ENCODE measurements around the gene CFAP77. TPM values are rescaled to one million over a fixed set of nuclear protein-coding genes. Genes with fewer than 3 reads are reported as not detected.

CFAP77 gene
- total and polyA plus RNA-seq, 7 donors: not detected

DNA sequence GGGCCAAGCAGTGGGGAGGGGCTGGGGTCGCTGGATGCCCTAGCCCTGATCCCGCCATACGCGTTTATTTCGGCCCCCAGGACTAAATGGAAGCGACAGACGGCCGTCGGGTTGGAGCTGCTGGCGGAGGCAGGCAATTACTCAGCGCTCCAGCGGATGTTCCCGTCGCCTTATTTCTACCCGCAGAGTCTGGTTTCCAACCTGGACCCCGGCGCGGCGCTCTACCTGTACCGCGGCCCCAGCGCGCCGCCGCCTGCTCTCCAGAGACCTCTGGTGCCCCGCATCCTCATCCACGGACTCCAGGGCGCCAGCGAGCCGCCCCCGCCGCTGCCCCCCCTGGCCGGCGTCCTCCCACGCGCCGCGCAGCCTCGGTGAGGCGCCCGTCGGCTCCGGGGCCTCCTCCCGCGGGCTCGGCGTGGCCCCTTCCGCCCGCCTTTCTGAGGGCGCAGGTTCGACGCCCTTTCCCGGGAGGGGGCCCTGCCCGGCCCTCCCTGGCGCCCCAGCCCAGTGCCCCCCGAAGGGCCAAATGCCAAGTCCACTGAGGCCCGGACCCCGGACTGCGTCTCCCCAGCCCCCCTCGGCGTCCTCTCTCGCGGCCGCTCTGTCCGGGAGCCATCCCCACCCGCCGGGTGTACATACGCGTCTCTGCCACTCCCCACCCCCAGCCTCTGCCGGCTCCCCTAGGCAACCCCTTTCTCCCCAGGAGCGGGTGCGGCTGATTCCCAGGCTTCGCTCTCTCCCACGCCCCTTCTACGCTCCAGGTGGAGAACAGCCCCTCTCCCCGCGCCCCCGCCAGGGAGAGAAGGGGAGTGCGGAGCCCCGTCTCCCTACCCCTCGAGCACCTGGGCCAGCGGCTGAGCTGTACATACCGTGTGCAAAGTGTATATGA lies 179.4 kb downstream of the CFAP77 start:
- intact Hi-C loops (cut with DNase I): no loop called here
- Histone ChIP-seq H3K27me3 (ENCODE audit: insufficient read depth in 3 of 3, low read length in 2 of 3) (peaks cover 0 to 91% (median 45%) of the 10 kb centered on the region in 3 donors), H3K9me3 (no peaks in the 10 kb centered on the region)

DNA sequence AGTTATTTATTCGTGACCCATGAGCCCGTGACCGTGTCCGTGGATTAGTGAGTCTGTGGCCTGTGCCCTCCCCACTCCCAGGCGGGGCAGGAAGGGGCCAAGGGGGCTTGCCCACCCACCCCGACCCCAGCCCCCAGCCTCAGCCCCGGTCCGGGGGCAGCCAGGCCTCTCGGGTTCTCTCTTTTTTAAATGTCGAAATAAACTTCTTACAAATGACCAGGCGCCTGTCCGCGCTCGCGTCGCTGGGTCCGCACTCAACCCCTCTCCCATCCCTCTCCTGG lies 180.0 kb downstream of the CFAP77 start:
- WGBS, 3 donors: 1 to 2% (median 2%) methylated on average over 17 of the region's 17 CpGs
- ATAC-seq: no peak
- H3K27me3 ChIP-seq (ENCODE audit: insufficient read depth in 3 of 3, low read length in 2 of 3): peaks cover 0 to 85% (median 39%) of the 10 kb centered on the region in 3 donors
- no peak for DNase-seq
- TF ChIP-seq, protein P1, sequence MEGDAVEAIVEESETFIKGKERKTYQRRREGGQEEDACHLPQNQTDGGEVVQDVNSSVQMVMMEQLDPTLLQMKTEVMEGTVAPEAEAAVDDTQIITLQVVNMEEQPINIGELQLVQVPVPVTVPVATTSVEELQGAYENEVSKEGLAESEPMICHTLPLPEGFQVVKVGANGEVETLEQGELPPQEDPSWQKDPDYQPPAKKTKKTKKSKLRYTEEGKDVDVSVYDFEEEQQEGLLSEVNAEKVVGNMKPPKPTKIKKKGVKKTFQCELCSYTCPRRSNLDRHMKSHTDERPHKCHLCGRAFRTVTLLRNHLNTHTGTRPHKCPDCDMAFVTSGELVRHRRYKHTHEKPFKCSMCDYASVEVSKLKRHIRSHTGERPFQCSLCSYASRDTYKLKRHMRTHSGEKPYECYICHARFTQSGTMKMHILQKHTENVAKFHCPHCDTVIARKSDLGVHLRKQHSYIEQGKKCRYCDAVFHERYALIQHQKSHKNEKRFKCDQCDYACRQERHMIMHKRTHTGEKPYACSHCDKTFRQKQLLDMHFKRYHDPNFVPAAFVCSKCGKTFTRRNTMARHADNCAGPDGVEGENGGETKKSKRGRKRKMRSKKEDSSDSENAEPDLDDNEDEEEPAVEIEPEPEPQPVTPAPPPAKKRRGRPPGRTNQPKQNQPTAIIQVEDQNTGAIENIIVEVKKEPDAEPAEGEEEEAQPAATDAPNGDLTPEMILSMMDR (IDR thresholded peaks at IDR 0.05): no peak
- H3K4me3 ChIP-seq: no peak overlapping the region
- no peak overlapping the region for H3K27ac ChIP-seq
- H3K36me3 ChIP-seq (ENCODE audit: insufficient read depth in 1 of 2, low read depth in 1 of 2): peaks cover 4 to 19% of the 10 kb centered on the region in 2 donors
- no peaks in the 10 kb centered on the region for H3K9me3 ChIP-seq
- intact Hi-C loops (cut with DNase I): no loop called here
- H3K4me1 ChIP-seq: no peaks in the 10 kb centered on the region

More for the DNA sequence above, 179.4 kb downstream of the CFAP77 start:
- no peaks in the 10 kb centered on the region for H3K4me1 ChIP-seq
- peaks cover 1 to 13% of the 10 kb centered on the region in 2 donors for H3K36me3 ChIP-seq (ENCODE audit: insufficient read depth in 1 of 2, low read depth in 1 of 2)
- H3K27ac ChIP-seq: no peak overlapping the region
- WGBS, 3 donors: 2 to 5% (median 2%) methylated on average over 38 to 83 of the region's 83 CpGs
- no peak overlapping the region for H3K4me3 ChIP-seq
- ATAC-seq (no peak), DNase-seq (peak in 1 of 2 donors; percentile 33)
- TF ChIP-seq, protein P1 (IDR thresholded peaks at IDR 0.05): no peak

DNA sequence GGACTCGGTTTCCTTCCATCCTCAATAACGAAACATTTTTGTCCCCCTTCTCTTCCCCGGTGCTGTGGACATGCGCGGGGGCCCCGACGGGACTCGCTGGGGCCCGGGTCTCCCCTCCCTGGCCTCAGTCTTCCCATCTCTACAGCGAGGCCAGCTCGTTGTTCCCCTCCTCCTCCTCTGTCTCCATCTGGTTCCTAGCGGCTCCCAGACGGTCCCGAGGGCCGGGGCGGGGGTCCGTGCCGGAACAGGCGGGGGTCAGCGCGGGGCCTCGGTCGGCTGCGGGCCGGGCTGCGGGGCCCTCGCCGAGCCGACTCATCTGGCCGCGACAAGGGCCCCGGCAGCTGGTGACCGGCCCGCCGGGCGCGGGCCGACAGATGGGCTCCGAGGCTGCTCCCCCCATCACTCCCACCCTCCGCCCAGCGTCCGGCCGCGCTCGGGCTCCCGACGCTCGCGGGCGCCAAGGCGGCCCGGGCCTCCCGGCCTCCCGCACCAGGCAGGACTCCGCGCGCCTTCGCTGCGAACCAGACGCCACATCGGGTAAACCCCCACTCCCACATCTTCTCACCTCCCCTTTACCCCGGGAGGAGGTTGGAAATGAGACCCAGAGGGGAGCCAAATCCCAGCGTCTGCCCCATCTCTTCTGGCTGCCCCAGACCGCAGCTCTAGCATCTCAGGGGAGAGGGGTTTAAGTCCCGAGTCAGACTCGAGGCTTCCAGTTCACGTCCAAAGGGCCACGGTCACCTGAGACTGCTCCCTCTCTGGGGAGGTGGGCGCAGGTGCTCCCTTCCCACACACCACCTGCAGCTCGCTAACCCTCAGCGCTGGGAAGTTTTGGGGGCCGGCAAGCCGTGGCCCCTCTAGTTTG lies 180.5 kb downstream of the CFAP77 start:
- H3K9me3 ChIP-seq: no peaks in the 10 kb centered on the region
- 1 to 3% (median 1%) methylated on average over 46 to 73 of the region's 73 CpGs for WGBS, 3 donors

DNA sequence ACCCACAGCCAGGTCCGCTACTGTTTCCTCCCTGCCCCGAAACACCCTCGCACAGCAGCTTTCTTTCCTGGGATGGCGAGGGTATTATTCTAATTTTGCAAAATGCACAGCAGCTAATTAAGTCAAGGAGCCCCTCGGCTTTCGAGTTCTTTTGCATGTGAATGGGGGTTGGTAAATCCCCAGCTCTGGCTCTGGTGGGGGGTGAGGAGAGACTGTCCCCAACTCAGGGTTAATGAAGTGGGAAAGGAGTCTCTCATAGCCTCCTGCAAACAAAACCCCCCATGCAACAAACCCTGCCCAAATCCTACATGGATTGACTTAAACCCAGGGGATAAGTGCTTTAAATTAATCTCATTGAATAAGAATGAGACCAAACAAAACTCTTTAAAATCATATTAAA lies 181.2 kb downstream of the CFAP77 start:
- H3K27ac ChIP-seq: no peak overlapping the region
- TF ChIP-seq, protein P1 (IDR thresholded peaks at IDR 0.05): no peak
- H3K27me3 ChIP-seq (ENCODE audit: insufficient read depth in 3 of 3, low read length in 2 of 3): peaks cover 0 to 73% (median 28%) of the 10 kb centered on the region in 3 donors
- ATAC-seq: peak in 1 of 4 donors; percentile 21
- WGBS, 3 donors: 16 to 21% (median 18%) methylated on average over 6 of the region's 6 CpGs
- no peaks in the 10 kb centered on the region for H3K4me1 ChIP-seq
- intact Hi-C loops (cut with DNase I): no loop called here
- DNase-seq: no peak
- H3K36me3 ChIP-seq (ENCODE audit: insufficient read depth in 1 of 2, low read depth in 1 of 2): peaks cover 4 to 32% of the 10 kb centered on the region in 2 donors
- no peak overlapping the region for H3K4me3 ChIP-seq
- no peaks in the 10 kb centered on the region for H3K9me3 ChIP-seq

More for the DNA sequence above, 180.5 kb downstream of the CFAP77 start:
- intact Hi-C loops (cut with DNase I): no loop called here
- Histone ChIP-seq H3K27ac (no peak overlapping the region), H3K4me1 (no peaks in the 10 kb centered on the region), H3K36me3 (ENCODE audit: insufficient read depth in 1 of 2, low read depth in 1 of 2) (peaks cover 4 to 25% of the 10 kb centered on the region in 2 donors), H3K4me3 (no peak overlapping the region), H3K27me3 (ENCODE audit: insufficient read depth in 3 of 3, low read length in 2 of 3) (peaks cover 0 to 80% (median 34%) of the 10 kb centered on the region in 3 donors)
- TF ChIP-seq, protein P1 (IDR thresholded peaks at IDR 0.05): no peak
- ATAC-seq: no peak
- no peak for DNase-seq
